Cardiac fibroblast (primary cell): ENCODE measurements around the gene FAM50A.
"Not testable (repeated sequence)": the region's sequence is repeated elsewhere in the genome, so short reads cannot be mapped to it uniquely, and the experiment has no call there.

ENCODE experiments used
- DNase-seq, 2 donors: peaks; one replicate each; pipeline versions ENCODE4 v3.0.0 to v3.0.0-alpha.2; 2010; ENCODE audit warnings: low read depth in 2 of 2
- H3K4me3 ChIP-seq, 2 donors: replicated peaks in 1 of 2; 1 replicate in 1 of 2; 2 replicates in 1 of 2; pipeline ENCODE4 v1.5.1; 2011; ENCODE audit warnings: low read depth in 2 of 2, low read length in 2 of 2, mild to moderate bottlenecking in 2 of 2, moderate library complexity in 1 of 2
- TF ChIP-seq, protein P1 (sequence below): IDR thresholded peaks from one replicate; pipeline ENCODE4 v1.5.1; 2011; ENCODE audit warnings: low read depth, mild to moderate bottlenecking, low read length, inconsistent platforms

FAM50A gene

DNA sequence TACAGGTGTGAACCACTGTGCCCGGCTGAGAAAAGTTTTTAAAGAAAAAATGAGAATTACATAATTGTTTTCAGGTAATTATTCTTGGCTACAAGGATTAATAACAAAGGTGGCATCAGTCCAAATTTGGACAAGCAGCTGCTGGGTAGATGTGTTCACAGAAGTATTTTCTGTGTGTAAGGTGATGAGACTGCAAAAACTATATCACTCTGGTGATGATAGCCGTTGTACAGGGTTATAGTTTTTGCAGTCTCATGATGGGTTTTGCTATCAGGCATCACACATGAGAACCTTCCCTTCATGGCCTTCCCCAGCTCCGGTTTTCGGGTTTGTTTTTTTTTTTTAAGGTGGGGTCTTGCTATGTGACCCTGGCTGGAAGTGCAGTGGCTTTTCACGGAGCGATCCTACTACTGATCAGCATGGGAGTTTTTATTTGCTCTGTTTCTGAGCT lies 51.6 kb downstream of the FAM50A start:
- no peak overlapping the region for H3K4me3 ChIP-seq
- DNase-seq, result no peak
- TF ChIP-seq, protein P1, sequence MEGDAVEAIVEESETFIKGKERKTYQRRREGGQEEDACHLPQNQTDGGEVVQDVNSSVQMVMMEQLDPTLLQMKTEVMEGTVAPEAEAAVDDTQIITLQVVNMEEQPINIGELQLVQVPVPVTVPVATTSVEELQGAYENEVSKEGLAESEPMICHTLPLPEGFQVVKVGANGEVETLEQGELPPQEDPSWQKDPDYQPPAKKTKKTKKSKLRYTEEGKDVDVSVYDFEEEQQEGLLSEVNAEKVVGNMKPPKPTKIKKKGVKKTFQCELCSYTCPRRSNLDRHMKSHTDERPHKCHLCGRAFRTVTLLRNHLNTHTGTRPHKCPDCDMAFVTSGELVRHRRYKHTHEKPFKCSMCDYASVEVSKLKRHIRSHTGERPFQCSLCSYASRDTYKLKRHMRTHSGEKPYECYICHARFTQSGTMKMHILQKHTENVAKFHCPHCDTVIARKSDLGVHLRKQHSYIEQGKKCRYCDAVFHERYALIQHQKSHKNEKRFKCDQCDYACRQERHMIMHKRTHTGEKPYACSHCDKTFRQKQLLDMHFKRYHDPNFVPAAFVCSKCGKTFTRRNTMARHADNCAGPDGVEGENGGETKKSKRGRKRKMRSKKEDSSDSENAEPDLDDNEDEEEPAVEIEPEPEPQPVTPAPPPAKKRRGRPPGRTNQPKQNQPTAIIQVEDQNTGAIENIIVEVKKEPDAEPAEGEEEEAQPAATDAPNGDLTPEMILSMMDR, result no peak

DNA sequence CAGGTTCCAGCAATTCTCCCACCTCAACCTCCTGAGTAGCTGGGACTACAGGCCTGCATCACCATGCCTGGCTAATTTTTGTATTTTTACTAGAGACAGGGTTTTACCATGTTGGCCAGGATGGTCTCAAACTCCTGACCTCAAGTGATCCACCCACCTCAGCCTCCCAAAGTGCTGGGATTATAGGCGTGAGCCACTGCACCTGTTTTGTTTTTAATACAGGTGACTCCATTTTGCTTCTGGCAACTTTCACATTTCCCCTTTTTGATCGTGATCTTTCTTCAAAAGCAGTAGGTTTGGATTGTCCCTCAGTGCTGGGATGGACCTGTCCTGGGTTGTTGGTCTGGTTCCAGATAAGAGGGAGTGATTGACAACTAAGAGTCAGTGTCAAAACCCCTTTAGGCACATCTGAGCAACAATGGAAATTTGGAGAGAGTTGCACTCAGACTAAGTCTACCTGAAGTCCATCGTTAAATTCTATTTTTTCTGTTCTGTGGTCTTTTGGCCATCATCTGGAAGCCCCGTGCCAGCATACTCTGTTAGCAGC lies 52.7 kb downstream of the FAM50A start:
- H3K4me3 ChIP-seq, DNase-seq: not testable (repeated sequence)
